Pulmonary artery endothelial cell (primary cell): ENCODE data around the gene SLC9A2. TPM values are rescaled to one million over a fixed set of nuclear protein-coding genes. Genes with fewer than 3 reads are reported as not detected.

Source experiments
- DNase-seq: peaks from one replicate; pipeline ENCODE4 v3.0.0-alpha.2; 2011; ENCODE audit warnings: low read depth, low spot score
- total RNA-seq: library from RNA; depleted of rRNA; stranded (reverse); fragments of >200 nt; gene quantifications from 2 replicates; pipeline ENCODE4 v1.2.3, GENCODE V29; 2014

The SLC9A2 gene
- total RNA-seq, 1 donor from 2014 or later: not detected

DNA sequence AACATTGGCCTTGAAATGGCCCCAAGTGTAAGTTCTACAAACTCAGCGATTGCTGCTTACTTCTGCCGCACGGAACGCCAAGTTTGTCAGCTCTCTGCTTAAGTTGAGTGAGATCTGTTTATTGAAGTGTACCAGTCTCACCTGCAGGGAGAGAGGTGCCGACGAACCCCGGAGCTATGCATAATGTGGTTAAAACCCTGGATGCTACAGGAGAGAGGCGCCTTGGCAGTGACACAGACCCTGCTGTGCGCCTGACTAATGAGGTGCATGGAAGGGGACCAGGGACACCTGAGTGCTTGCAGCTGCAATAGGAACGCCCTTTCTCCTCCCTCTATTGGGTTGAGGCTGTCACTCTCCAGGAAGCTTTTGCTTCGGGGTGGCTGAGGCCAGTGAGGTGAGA, 979 bp downstream of the SLC9A2 start:
- DNase-seq: no peak

DNA sequence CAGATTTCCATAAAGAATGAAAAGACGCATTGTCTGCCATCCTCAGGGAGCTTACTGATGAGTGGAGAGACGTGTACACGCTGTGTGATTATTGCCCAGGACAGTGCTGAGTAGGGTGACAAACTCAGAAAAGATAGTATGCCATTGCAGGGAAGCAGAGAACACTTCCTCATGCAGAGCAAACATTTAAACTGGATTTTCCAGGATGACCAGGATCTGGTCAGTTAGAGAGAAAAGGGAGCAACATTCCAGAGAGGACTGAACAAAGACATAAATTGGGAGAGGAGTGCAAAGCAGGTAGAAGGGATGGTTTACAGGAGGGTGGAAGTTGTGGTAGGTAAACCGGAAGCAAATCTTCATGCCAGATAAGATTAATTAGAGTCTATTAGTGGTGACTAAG, 2.3 kb downstream of the SLC9A2 start:
- DNase-seq: no peak

DNA sequence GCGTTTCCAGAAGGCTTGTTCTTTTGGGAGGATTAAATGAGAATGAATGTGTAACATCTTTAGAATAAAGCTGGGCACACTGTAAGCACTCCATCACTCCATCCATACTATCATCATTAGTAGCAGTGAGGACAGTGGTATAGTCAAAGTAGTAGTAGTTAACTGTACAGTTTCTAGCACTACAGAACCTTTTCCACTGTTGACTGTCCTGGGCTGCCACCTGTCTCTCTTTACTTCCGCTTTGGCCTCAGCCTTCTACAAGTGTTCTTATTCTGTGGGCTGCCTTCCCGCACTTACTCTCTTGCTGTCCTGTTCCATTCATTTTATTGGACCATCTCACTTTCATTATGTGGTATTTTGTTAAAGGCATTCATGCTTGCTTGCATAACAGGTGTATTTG, 3.3 kb downstream of the SLC9A2 start:
- DNase-seq: no peak

DNA sequence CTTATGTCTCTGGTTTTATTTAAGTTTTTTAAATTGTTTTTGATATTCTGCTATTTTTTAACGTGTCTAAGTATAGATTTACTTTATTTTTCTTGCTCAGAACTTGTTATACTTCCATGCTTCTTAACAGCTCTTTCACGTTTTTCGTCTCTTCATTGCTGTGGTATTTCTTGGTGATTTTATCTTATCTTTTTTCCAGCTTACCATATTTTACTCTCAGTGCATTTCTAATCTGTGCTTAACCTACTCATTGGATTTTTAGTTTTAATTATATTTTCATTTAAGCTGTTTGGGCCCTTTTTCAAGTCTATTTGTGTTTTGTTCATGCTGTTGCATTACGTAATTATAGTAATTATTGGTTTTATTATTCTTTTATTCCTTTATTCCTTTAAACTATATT, 11.1 kb downstream of the SLC9A2 start:
- DNase-seq: no peak

DNA sequence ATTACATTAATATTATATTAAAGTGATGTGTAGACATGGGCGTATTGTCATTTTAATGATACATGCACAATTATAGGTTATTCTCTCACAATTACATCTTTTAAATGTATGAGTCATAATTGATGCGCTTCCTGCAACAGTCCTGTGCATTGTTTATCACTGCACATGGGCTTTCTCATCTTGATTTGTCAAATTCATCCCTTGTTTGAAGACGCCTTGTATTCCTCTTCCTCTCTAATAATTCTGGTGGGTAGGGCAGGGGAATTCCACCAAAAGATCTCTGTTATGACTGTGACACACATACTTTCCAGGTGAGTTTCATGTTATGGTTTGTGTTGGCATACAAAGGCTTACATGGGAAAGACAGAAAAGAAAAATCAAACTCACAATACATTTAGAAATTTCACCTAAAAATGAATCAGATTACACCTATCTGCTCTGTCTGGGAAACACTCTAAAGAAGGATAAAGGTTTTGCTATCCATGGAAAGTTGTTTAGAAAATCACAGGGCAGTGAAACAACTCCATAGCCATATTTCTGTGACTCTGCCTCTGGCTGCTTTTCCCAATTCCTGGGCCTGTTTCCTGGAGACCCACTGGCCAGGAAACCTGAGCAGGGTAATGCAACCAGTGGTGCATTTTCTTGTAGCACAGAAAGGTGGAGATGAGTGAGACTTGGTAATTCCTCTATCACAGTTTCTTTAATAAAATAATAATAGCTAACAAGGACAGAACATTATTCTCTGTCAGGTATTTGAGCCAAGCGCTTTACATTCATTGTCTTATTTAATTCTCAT, 13.2 kb downstream of the SLC9A2 start:
- DNase-seq: no peak

DNA sequence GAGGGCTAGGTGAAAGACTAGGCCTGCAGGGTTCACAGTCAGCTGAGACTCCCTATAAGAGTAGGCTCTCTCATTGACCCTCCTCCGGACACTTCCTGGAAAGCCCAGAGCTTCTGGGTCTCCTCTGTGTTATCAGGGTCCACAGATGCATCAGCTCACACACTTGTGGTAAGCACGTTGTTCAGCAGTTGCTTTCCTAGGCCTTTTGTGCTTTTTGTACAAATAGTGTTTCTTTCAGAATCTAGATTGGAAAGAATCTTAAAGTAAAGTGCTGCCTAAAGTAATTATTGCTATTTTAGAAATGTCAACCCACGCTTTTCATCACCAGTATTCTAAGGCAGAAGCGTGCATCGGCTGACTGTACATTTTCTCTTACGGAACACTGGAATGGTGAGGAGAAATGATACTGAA, 15.5 kb downstream of the SLC9A2 start:
- no peak for DNase-seq

DNA sequence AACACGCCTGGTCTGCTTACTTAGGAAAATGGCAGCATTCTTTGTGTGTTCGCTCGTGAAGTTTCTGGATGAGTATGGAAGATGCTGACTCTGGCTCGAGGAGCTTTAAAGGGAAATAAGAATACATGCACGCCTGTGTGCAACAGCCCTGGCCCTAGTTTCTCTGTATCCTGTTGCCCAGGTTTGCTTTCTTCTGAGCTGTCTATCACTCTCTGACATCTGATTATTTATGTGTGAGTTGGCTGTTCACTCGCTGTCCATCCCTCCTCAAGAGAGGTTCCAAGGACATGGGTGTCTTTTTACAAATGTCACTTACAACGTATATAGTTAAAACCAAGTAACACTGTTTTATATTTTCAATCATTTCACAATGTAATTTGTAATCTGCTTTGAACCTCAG, 16.0 kb downstream of the SLC9A2 start:
- no peak for DNase-seq

DNA sequence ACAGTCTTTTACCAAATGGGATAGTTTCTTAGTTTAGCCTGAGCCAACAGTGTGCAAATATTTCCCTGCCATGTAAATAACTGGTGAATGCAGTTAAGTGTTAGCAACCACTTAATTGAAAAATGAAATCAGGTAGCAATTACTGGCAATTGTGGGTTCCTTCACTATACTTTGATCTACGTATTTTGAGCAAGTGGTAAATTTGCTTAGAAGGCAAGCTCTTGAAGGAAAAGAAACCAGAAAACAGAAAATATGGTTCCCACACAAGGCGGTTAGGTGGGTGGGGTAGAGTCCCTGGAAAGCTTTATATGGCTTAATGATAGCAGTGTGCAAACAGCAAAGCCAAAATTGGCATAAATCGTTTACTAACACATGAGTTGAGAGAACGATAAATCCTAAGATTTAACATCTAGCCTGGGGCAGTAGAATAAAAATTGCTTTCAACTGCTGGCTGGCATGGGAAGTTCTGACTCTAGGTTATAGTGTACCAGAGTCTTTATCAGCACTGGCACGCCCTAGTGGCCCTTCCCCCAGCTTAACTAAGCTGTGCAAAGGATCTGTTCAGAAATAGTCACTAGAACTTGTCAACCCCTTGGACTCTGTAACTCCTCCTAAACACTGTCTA, 17.0 kb downstream of the SLC9A2 start:
- DNase-seq: no peak

DNA sequence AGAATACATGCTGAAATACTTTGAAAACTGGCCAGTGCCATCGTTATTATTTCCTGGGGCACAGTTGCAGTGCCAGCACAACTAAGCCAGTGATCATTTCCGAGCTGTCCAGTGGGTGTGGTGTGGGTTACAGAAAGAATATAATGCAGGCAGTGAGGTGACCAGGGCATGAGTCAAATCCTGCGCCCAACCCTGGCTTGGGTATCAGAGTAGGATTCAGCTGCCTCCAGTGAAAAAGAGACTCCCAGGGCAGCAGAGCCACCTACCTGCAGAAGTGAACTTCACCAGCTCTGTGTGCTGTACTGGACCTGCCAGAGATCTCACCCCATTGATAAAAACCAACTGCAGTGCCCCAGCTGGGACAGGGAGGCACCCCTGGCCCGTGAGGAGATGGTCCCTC, 18.0 kb downstream of the SLC9A2 start:
- DNase-seq: no peak

DNA sequence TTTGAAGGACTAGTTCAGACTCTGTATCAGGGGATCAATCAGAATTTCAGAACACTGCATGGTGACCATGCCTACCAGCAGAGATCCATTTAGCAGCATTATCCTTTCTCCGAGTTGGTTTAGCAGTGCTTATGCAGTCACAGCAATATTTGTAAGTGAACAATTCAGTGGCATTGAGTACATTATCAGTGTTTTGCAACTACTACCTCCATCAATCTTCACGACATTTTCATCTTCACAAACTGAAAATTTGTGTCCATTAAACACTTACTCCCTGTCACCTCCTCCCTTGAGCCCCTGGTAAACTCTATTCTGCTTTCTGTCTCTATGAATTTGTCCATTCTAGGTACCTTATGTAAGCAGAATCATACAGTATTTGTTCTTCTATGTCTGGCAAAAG, 20.1 kb downstream of the SLC9A2 start:
- DNase-seq: no peak

DNA sequence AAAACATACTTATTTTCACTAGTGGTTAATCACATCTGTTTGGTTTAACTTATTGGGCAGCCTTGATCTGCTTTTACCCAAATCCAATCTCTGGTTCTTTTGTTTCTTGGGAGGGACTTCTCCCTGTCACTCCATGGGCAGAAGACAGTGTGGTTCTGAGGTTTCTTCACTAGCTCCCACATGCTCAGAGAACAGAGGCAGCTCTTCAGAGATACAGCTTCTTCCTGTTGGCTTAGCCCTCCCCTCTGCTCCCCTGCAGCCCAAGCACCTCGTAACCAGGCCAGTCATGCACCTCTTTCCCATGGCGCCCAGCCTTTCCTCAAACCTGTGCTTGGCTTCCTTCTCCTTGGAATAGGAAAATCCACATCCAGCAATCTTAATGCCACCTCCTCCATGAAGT, 32.8 kb downstream of the SLC9A2 start:
- DNase-seq: no peak

DNA sequence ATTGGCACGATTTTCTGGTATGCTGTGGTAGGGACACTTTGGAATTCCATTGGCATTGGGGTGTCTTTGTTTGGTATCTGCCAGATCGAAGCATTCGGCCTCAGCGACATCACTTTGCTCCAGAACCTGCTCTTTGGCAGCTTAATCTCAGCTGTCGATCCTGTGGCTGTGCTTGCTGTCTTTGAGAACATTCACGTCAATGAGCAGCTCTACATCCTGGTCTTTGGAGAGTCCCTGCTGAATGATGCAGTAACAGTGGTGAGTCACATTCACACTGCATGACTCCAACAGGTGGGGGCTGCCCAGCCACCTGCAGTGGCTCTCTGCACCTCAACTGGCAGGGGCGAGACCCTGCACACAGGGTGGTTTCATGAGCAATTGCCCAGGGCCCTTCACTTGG, 38.4 kb downstream of the SLC9A2 start:
- no peak for DNase-seq

DNA sequence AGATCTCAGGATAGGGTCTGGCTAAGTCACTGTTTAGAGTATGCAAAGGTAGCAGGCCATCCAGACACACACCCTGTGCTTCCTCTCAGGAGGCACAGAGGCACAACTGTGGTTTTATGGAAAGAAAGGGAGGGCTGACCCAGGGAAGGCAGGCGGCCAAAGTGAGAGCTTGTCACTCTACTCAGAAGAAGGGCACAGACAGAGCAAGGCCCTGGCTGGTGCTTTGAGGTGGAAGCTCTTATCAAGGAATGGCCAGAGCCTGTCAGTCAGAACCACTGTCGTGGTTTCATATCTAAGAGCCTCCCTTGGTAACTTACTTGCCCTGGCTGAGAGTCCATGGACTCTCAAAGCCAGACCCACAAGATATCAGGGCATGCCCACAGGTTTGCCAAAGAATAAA, 40.7 kb downstream of the SLC9A2 start:
- DNase-seq: no peak

DNA sequence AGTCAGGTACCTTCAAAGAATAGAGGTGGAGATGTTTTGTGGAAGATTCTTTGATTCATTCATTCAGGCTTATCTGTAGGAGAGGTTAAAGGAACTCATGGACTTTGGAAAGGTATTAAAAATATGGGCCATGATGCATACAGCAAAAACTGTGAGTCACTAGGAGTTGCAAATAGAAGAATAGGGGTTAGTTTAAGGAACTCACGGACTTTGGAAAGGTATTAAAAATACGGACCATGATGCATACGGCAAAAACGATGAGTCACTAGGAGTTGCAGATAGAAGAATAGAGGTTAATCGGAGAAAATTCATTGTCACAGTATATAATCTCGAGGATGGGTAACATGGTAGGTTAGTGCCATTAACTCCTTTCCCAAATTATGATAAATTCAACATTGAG, 41.2 kb downstream of the SLC9A2 start:
- DNase-seq: no peak

DNA sequence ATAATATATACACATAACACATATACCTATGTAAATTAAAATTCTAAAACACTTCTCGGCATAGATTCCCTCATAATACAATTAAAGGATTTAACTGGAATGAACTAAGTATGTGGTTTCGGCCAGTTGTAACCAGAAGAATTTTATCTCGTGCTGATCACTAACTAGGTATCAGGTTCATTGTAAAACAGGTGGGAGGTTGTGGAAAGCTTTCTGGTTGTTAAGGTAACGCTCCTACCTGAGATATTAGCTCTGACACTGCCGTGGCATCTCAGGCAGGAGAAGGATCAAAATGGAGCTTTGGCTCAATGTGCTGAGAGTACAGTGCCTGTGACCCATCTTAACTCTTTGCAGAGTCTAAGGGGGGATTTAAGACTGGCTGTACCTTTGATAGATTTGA, 42.5 kb downstream of the SLC9A2 start:
- DNase-seq: no peak

DNA sequence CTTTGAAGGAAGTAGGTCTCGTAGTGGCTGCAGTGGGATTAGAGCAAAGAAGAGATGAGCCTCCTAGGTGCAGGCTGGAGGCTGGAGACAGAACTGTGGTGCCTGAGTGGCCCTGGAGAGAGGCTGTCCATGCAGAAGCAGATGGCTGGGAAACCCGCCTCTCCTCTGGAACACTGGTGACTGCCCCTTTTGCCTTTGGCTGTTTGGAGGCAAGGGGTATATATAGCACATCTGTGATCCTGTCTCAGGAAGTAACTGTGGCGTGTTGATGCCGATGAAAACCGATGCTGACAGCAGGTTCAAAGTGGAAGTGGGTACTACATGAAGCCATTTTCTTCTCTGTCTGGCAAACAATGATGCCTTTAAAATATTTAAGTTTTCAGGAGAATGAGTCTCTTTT, 43.5 kb downstream of the SLC9A2 start:
- no peak for DNase-seq

DNA sequence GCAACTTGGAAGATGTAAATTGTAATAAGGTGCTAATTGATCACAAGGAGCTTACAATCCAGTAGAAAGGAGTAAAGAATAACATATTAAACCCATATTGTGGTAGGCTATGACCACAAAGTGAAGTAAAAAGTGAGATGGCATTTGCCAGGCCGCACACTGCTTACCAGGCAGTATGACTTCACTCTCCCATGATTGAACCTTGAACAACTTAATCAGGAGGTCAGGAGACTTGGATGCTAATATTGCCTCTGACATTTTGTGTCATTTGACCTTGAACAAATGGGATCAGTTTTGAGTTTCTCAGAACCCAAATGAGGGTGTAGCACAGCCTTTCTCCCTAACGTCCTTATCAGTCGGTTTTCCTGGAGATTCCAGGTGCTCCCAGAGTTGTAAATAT, 44.0 kb downstream of the SLC9A2 start:
- DNase-seq: no peak

DNA sequence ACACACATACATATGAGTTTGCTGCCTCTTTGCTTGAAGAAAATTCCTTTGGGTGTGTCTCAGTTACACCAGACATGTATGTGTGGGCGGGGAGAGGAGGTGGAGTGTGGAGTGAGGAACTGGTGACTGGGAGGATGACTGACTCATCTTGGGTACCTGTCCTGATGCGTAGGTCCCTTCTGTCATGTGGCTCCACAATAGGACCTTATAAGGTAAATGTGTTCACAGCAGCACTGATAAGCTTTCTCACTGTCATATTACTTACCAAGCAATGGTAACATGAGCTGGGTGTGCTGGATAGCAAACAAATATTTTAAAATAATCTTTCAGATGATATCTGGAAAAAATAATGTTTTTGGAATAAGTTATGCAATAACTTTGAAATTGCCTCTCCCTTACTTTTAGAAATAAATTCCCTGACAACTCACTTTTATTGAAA, 45.1 kb downstream of the SLC9A2 start:
- no peak for DNase-seq

DNA sequence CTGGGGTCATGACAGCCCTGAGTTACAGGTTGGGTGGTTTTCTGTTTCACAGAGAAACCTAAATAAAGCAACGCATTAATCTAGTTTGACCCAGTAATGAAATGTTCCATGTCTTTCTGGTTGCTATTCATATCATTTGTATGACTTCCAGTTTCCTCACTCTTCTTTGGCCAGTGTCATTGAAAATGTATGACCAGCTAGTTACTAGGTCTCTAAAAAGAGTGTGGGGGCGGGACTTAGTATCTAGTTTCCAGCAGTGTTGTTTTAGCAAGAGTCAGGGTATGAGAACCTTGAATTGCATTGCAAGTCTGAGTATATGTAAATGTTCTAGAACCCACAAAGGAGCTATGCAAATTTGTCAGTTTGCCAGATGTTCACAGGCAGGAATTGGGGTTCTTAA, 47.7 kb downstream of the SLC9A2 start:
- DNase-seq: no peak

DNA sequence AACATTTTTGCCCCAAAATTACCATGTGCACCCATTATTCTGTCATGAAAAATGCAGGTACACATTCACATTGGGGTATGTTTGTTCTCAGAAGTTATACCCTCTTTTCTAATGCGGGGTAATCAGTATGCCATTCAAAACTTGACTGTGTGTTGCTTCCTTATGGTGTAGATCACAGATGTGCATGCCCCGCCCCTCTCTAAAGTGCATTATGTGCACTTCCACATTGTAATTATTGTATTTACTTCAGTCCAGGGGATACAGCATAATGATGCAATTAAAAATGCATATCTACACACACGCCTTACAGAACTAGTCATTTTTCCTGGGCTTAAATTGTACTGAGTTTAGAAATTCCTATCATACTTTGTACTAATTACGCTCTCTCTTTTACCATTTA, 48.8 kb downstream of the SLC9A2 start:
- DNase-seq: no peak

DNA sequence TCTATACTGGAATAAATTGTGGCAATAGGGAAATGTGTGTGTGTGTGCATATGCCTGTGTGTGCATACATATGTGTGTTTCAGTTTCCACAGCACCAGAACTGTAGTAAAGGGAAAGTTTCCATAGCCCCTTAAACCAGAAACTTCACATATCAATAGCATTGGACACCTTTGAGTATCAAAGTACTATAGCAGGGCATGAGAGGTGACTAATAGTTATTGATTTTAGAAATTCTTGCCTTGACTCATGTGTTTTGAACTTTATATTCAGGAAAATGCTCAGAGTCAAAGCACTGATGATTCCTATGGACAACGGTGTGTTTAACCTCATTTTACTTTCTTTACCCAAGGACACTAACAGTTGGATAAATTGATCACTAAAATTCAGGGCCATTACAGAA, 50.0 kb downstream of the SLC9A2 start:
- DNase-seq: no peak

DNA sequence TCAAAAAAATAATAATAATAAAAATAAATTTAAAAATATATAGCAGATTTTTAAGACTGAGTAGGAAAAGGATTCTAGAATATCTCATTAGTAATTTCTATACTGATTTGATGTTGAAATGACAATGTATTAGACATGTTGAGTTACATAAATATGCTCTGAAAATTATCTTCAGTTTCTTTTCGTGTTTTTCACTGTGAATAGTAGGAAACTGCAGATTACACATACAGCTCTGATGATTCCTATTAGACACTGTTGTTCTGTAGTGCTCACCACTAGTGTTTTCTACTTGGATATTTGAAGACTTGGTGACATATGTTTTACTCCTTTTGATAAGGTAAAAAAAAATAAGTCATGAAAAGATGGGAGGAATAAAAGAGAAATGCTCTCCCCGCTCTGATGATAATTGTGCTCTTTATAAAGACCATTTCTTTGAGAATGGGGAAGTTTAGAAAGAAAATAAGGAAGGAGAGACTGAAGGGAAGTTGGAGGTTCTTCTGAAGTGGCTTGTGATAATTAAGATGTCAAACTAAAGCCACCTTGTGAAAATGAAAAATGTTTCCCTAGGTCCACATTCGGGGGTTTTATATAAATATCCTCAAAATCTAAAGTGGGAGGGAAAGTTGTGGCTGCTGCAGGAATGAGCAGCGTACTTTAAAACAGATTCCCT, 52.9 kb downstream of the SLC9A2 start:
- DNase-seq: no peak

DNA sequence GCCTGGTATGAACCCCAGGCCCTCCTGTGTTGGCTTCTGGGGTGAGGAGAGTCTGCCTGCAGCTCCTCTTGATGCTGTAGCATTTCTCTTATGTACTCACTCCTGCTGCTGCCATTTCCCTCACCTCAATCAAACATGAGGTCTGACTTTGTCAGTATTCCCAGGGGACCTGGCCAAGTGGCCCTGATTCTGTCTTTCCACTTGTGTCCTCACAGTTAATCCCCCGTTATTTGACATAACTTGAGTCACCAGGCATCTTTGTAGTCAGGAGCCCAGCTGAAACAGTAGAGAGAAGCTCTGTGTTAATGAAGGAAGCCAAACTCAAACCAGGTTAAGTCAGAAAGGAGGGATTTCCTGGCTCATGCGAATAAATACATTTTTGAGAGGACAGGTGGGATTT, 55.0 kb downstream of the SLC9A2 start:
- no peak for DNase-seq
